Stimulated activated naive B cell treated with anti-CD40 and anti-IgM and Interleukin-4, amounts not matched to agents 10 μg/mL and 1 μg/mL and 100 μg/mL, for 72 hours (primary cell): ENCODE data around the gene PDK4.

ENCODE experiments used
- ATAC-seq, 2 donors: fragments of 150-1000 bp; cut with Tn5 transposase; replicated peaks; 2 replicates each; pipeline ENCODE4 v1.10.0; 2021; ENCODE audit warnings: moderate library complexity in 1 of 2
- DNase-seq: peaks from one replicate; pipeline ENCODE4 v3.0.0; 2021
- H3K27ac Mint-ChIP-seq: one replicate; pipeline ENCODE4 v1.8.0; 2022; ENCODE audit warnings: mild to moderate bottlenecking, mixed read lengths
- H3K27me3 Mint-ChIP-seq, 2 donors: one replicate each; pipeline ENCODE4 v1.8.0; 2022; ENCODE audit warnings: mixed read lengths in 2 of 2
- H3K36me3 Mint-ChIP-seq, 2 donors: one replicate each; pipeline ENCODE4 v1.8.0; 2022; ENCODE audit warnings: mixed read lengths in 2 of 2, mild to moderate bottlenecking in 1 of 2
- H3K4me1 Mint-ChIP-seq, 2 donors: one replicate each; pipeline ENCODE4 v1.8.0; 2022; ENCODE audit warnings: mixed read lengths in 2 of 2, mild to moderate bottlenecking in 1 of 2
- H3K4me3 Mint-ChIP-seq, 2 donors: one replicate each; pipeline ENCODE4 v1.8.0; 2022; ENCODE audit warnings: mild to moderate bottlenecking in 2 of 2, mixed read lengths in 2 of 2, moderate library complexity in 1 of 2
- H3K9me3 Mint-ChIP-seq, 2 donors: one replicate each; pipeline ENCODE4 v1.8.0; 2022; ENCODE audit warnings: mixed read lengths in 2 of 2, mild to moderate bottlenecking in 1 of 2

PDK4 gene

DNA sequence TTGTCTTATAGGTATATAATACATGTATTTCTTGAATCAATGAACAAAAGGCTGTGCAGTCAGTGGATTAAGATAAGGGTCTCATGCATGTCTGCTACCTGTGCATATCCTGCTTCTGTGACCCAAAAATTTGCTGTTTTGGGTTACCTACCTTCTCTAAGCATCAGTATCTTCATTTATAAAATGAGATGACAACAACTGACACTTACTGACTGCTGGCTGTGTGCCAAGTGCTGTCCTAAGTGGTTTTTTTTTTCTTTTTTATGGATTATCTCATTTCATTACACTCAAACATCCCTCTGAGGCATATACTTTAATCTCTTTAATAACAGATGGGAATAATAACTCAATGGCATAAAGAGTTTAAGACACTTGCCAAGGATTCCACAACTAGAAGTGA, 2.1 kb downstream of the PDK4 start:
- Mint-ChIP-seq H3K27me3 (no peaks in the 10 kb centered on the region), H3K27ac (no peak overlapping the region), H3K9me3 (no peaks in the 10 kb centered on the region), H3K4me3 (no peak overlapping the region), H3K36me3 (peaks cover 3% of the 10 kb centered on the region in 2 donors), H3K4me1 (peaks cover 10 to 31% of the 10 kb centered on the region in 2 donors)
- ATAC-seq = no peak
- no peak for DNase-seq

DNA sequence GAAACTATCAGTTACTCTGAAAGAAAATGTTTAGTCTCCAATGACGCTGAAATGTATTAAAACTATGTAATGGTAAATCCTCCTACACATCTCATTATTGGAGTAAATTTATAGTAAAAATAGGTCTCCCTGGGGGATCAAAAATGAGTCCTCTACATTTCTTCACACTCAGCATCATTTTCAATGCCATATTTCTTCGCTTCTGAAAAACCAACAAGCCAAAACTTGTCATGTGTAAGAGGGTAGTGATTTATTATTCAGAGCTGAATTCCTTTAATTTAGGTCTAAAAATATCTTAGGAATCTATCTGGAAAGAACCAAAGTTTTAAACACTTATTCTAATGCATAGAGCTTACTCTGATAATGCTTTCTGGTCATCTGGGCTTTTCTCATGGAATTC, 3.0 kb downstream of the PDK4 start:
- Mint-ChIP-seq H3K9me3 (no peaks in the 10 kb centered on the region), H3K27me3 (no peaks in the 10 kb centered on the region), H3K27ac (no peak overlapping the region), H3K4me1 (peaks cover 12 to 38% of the 10 kb centered on the region in 2 donors), H3K36me3 (peaks cover 3% of the 10 kb centered on the region in 2 donors), H3K4me3 (no peak overlapping the region)
- DNase-seq (no peak), ATAC-seq (no peak)

DNA sequence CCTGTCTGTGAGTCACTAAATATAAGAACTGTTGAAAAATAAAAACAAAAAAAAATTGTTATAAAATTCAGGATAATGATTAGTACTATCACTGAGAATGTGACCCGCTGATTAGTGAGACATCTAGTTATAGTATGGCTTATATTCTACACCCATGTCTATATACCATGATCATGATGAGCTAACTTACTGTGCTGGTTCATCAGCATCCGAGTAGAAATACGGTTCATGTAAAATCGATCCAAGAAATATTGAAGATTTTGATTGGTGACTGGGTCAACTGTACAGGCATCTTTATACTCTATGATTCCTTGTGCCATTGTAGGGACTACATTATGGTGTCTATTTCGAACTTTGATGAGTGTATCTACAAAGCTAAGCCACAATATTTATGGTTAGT, 3.7 kb downstream of the PDK4 start:
- ATAC-seq (no peak), DNase-seq (no peak)
- Mint-ChIP-seq H3K4me3 (no peak overlapping the region), H3K9me3 (no peaks in the 10 kb centered on the region), H3K4me1 (peaks cover 12 to 34% of the 10 kb centered on the region in 2 donors), H3K36me3 (peaks cover 3% of the 10 kb centered on the region in 2 donors), H3K27ac (no peak overlapping the region), H3K27me3 (no peaks in the 10 kb centered on the region)

DNA sequence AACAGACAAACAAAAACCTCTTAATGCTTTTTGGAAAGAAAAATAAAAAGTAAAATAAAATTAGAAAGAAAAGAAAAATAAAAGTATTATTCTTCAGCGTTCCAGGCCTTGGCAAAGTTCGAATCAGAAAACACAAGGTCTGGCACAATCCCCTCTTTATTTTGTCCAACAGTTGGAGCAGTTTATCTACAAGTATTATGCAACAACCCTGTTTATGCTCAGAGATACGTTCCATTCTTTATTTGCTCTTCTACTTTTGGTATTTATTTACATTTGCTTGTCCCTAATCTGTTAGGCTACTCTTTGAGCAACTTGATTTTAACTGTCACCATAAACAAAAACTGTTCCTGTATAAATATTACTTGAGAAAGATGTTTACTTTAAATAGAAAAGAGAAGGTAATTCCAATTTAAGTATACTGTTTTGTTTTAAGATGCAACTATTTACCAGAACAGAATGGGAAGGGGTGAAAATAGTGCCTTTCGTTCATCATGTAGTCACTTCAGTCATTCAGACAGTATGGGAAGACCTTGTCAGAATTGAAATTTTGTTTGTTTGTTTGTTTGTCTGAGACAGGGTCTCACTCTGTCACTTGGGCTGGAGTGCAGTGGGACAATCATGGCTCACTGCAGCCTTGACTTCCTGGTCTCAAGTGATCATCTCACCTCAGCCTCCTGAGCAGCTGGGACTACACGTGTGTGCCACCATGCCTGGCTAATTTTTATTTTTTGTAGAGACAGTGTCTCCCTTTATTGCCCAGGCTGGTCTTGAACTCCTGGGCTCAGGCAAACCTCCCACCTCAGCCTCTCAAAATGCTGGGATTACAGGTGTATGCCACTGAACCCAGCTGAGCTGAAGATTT, 5.7 kb downstream of the PDK4 start:
- peaks cover 3 to 7% of the 10 kb centered on the region in 2 donors for H3K36me3 Mint-ChIP-seq
- H3K27ac Mint-ChIP-seq = no peak overlapping the region
- DNase-seq (no peak), ATAC-seq (no peak)
- peaks cover 8 to 19% of the 10 kb centered on the region in 2 donors for H3K4me1 Mint-ChIP-seq
- H3K27me3 Mint-ChIP-seq = no peaks in the 10 kb centered on the region
- no peak overlapping the region for H3K4me3 Mint-ChIP-seq
- H3K9me3 Mint-ChIP-seq = no peaks in the 10 kb centered on the region

DNA sequence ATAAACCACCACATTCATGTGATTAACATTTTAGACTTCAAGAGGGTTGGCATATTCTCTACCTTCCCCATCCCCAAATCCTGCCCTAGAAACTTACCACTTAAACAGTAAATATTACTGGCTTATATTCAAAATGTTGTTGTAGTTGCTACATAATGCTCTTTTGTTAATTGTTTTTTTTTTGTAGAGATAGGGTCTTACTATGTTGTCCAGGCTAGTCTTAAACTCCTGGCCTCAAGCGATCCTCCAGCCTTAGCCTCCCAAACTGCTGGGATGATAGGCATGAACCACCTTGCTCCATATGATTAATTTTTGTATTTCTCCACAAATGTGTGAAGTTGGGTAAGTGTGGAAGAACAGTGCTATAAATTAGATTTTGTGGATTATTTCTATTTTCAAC, 6.5 kb downstream of the PDK4 start:
- DNase-seq (no peak), ATAC-seq (no peak)
- Mint-ChIP-seq H3K27me3 (no peaks in the 10 kb centered on the region), H3K36me3 (peaks cover 3 to 7% of the 10 kb centered on the region in 2 donors), H3K4me3 (no peak overlapping the region), H3K27ac (no peak overlapping the region), H3K9me3 (no peaks in the 10 kb centered on the region), H3K4me1 (peaks cover 7 to 13% of the 10 kb centered on the region in 2 donors)

DNA sequence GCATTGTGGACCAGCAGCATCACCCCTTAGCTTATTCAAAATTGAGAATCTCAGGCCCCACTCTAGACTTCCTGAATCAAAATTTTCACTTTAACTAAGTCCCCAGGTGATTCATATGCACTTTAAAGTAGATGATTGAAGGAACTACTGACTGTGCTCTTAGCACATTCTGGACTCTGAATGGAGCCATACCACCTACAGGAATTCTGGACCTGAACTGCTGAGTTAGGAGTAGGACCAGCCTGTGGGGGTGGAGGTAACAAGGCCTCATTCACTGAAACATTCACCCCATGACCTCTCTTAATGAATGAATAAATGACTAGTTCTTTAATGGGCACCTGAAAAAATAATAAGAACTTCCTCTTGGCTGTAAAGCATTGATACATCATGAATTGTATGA, 7.3 kb downstream of the PDK4 start:
- ATAC-seq (no peak), DNase-seq (no peak)
- H3K27me3 Mint-ChIP-seq = no peaks in the 10 kb centered on the region
- peaks cover 5 to 10% of the 10 kb centered on the region in 2 donors for H3K36me3 Mint-ChIP-seq
- H3K27ac Mint-ChIP-seq = no peak overlapping the region
- peaks cover 7 to 13% of the 10 kb centered on the region in 2 donors for H3K4me1 Mint-ChIP-seq
- no peaks in the 10 kb centered on the region for H3K9me3 Mint-ChIP-seq
- H3K4me3 Mint-ChIP-seq = no peak overlapping the region

DNA sequence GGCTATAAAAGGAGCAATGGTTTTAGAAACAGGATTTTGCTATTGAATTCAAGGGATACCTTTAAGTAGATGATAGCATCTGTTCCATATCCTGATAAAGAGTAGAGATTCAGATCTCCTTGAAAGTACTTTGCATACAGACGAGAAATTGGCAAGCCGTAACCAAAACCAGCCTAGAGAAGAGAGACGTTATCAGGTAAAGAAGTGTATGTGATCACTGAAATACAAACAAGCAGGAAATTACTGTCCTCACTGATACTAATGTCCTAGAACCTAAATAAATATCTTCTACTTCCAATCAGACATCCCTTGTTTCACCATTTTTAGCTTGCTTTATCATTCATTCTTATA, 9.4 kb downstream of the PDK4 start:
- Mint-ChIP-seq H3K4me3 (no peak overlapping the region), H3K27me3 (no peaks in the 10 kb centered on the region)
- ATAC-seq = no peak

DNA sequence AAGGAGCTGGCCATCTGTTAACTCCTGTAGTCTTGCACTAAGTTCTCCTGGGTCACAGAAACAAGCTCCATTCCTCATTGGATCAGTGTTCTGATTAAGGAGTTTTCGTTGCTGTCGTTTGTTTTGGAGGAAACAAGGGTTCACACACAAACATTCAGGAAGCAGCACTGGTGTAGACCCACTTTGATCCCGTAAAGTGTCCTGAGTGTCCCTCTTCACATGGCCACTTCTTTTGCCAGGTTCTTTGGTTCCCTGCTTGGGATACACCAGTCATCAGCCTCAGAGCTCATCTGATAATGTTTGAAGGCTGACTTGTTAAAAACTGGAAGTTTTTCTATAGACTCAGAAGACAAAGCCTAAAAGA, 10.9 kb downstream of the PDK4 start:
- H3K36me3 Mint-ChIP-seq = peaks cover 5 to 10% of the 10 kb centered on the region in 2 donors
- ATAC-seq (no peak), DNase-seq (no peak)
- H3K9me3 Mint-ChIP-seq = no peaks in the 10 kb centered on the region
- H3K4me3 Mint-ChIP-seq = no peak overlapping the region
- peaks cover 4 to 13% of the 10 kb centered on the region in 2 donors for H3K4me1 Mint-ChIP-seq
- H3K27ac Mint-ChIP-seq = no peak overlapping the region
- H3K27me3 Mint-ChIP-seq = no peaks in the 10 kb centered on the region

More for the DNA sequence above, 9.4 kb downstream of the PDK4 start:
- Mint-ChIP-seq H3K27ac (no peak overlapping the region), H3K4me1 (peaks cover 7 to 13% of the 10 kb centered on the region in 2 donors), H3K9me3 (no peaks in the 10 kb centered on the region), H3K36me3 (peaks cover 5 to 10% of the 10 kb centered on the region in 2 donors)
- DNase-seq = no peak

DNA sequence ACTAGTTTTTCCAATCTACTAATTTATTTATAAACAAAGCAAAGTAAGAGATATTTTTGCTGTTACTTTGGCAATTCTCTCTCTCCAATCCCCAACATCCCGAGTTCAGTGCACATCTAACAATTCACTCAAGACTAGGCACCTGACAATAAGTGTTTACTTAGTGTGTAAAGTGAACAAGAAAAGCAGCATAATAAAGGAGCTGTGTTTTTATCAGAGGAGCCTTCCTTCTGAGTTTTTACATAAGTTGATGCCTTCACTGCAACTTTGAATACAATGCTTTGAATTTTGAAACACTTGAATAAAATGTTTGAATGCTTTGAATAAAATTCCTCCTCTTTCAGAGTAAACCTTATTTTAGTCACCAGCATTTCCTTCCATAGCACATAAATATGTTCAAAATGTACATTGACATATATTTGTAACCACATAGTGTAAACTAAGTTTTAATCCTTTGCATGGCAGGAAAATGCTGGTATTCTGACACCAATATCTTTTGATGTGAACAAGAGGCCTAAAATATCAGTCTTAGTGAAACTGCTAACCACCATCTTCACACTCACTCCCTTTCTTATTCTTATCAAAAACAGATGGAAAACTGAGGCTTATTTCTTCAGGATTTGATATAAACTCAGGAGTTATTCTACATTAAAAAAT, 11.4 kb downstream of the PDK4 start:
- no peaks in the 10 kb centered on the region for H3K27me3 Mint-ChIP-seq
- no peaks in the 10 kb centered on the region for H3K9me3 Mint-ChIP-seq
- ATAC-seq = no peak
- no peak for DNase-seq
- H3K4me3 Mint-ChIP-seq = no peak overlapping the region
- no peak overlapping the region for H3K27ac Mint-ChIP-seq
- H3K36me3 Mint-ChIP-seq = peaks cover 4 to 10% of the 10 kb centered on the region in 2 donors
- peaks cover 4 to 13% of the 10 kb centered on the region in 2 donors for H3K4me1 Mint-ChIP-seq

DNA sequence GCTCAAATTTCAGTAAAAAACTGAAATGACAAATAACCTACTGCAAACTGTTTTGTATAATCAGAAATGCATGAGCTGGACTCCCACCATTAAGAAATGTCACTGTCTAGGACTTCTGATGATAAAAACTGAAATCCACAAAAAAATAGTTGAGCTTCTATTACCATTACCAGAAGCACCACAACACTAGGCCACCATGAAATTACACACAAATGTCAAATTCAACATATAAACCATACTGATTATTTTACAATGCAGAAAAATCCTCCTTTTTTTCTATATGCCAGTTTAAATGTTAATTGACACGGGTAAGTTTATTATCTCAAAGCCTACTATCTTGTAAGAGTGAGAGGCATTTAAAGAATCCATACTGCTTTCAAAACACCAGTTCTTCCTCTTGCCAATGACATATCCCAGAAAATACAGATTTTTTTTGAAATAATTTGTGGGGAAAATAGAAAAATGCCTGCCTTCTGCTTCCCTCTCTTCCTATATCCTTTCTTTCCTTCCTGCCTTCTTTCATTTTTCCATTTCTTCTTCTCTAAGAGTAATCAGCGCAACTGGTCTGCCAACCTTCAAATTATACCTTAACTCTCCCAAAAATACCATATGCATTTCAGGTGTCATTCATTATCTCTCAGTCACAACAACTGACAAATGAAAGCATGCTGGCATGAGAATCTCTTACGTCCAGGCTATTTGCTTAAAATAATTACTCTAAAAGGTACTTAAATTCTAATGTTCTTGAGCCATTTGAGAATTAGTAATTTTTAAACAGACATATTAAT, 12.3 kb downstream of the PDK4 start:
- peaks cover 2 to 7% of the 10 kb centered on the region in 2 donors for H3K36me3 Mint-ChIP-seq
- H3K27ac Mint-ChIP-seq = no peak overlapping the region
- H3K4me1 Mint-ChIP-seq = peaks cover 2 to 9% of the 10 kb centered on the region in 2 donors
- no peak for DNase-seq
- no peak overlapping the region for H3K4me3 Mint-ChIP-seq
- no peaks in the 10 kb centered on the region for H3K9me3 Mint-ChIP-seq
- H3K27me3 Mint-ChIP-seq = no peaks in the 10 kb centered on the region
- ATAC-seq = no peak

DNA sequence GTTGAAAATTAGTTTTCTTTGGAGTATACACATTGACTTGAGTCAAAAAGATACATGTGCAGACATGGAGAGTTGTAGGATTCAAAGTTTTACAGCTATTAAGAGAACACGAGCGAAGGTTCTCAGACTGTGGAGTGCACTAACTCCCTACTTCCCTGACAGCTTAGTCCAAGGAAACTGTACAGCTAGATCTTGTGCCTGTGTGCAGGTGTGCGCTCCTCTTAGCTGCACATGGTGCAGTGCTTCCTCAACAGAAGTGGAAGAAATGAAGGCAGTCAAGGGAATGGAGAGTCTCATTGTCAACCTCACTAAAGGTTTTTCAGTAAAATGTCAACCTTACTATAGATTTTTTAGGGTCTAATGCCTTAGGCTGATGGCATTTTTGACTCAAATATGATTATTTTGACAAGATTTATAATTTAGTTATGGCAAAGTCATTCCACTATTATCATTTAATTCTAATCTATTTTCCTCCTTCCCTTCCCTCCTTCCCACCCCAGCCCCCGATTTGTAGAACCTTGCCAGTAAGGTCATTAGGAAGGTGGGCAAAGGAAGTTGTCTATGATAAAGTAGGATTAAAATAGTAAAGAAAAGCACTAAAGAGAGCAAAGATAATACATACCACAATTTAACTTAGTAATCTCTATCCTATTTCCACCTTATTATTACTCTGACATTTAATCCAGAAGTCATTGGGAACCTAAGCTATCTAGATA, 13.6 kb downstream of the PDK4 start:
- Mint-ChIP-seq H3K27me3 (no peaks in the 10 kb centered on the region), H3K4me3 (no peak overlapping the region), H3K4me1 (no peaks in the 10 kb centered on the region), H3K27ac (no peak overlapping the region), H3K9me3 (no peaks in the 10 kb centered on the region), H3K36me3 (peaks cover 2 to 7% of the 10 kb centered on the region in 2 donors)
- DNase-seq (no peak), ATAC-seq (no peak)

DNA sequence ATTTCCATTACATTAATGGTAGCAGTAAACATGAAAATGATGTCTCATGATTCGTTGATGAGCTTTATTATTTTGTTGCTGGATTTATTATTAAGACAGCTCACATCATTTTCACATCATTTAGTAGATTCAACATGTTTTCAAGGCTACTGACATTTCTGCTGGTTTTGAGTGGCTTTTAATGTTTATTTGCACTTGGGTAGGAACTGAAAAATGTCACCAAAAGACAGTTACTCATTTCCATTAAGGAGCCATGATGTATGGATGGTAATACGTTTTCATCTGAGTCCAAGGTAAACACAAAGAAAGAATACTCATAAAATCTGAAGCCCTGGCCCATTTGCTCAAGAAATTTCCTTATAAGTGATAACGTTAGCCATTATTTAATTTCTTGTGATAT, 14.8 kb downstream of the PDK4 start:
- Mint-ChIP-seq H3K27me3 (peaks cover 0 to 4% of the 10 kb centered on the region in 2 donors), H3K9me3 (no peaks in the 10 kb centered on the region), H3K27ac (no peak overlapping the region), H3K36me3 (peaks cover 2 to 4% of the 10 kb centered on the region in 2 donors), H3K4me3 (no peak overlapping the region), H3K4me1 (no peaks in the 10 kb centered on the region)
- no peak for ATAC-seq
- DNase-seq = no peak

DNA sequence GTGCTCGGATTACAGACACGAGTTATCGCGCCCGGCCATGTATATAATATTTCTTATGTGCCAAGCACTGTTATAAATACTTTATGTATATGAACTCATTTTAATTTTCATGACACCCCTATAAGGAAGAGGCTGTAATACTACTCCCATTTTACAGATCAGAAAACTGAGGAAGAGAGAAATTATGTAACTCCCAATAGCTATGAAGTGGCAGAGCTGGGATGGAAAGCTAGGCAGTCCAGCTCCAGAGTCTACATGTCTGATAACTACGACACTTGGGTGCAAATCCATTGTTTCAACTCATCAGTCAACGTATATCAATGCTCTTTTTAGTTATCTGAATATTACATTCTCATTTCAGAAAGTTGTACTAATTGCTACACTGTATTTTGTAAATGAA, 17.0 kb downstream of the PDK4 start:
- DNase-seq = no peak
- Mint-ChIP-seq H3K4me3 (no peak overlapping the region), H3K9me3 (peaks cover 0 to 5% of the 10 kb centered on the region in 2 donors), H3K4me1 (peaks cover 0 to 5% of the 10 kb centered on the region in 2 donors), H3K27ac (no peak overlapping the region), H3K27me3 (peaks cover 6 to 9% of the 10 kb centered on the region in 2 donors), H3K36me3 (peaks cover 2 to 3% of the 10 kb centered on the region in 2 donors)
- ATAC-seq = no peak

DNA sequence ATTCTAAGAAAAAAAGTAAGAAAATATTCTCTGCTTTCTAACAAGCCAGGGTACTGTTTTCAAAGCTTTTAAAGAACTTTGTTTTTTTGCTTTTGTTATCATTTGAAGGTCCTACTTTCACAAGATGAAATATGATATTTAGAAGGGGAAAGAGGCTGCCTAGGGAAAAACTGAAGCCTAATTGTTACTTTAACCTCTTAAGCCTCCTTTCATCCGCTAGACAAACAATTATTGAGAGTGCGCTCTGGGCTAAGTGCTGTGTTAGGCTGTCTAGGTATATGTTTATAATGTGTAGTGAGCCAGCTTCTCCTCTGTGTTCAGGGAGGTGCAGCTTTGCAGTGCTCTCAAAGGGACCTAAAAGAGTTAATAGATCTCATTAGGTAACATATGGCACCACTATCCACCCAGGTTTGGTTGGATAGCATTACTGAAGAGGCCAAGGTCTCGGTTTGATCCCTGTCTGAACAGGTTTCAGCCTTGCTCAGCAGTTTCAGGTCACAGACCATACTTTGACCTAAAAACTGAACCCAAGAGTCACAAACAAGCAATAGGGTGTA, 17.9 kb downstream of the PDK4 start:
- Mint-ChIP-seq H3K4me1 (peaks cover 0 to 5% of the 10 kb centered on the region in 2 donors), H3K27me3 (peaks cover 6 to 9% of the 10 kb centered on the region in 2 donors), H3K9me3 (peaks cover 0 to 5% of the 10 kb centered on the region in 2 donors), H3K36me3 (no peaks in the 10 kb centered on the region), H3K27ac (no peak overlapping the region), H3K4me3 (no peak overlapping the region)
- ATAC-seq = no peak
- DNase-seq = no peak
